K562 (cell line): ENCODE measurements around the gene NBR1. TPM values are rescaled to one million over a fixed set of nuclear protein-coding genes. Genes with fewer than 3 reads are reported as not detected.

Source experiments
- BRD9 ChIP-seq: fragments of 450-650 bp; IDR thresholded peaks from 2 replicates; pipeline ENCODE4 v1.6.1; 2018; ENCODE audit warnings: low read depth; ENCODE audit not compliant: partially characterized antibody
- ESRRB ChIP-seq: fragments of 250-450 bp; sonication (Bioruptor Pico); IDR thresholded peaks from 2 replicates; pipeline ENCODE4 v1.5.0; 2020; ENCODE audit warnings: mild to moderate bottlenecking, moderate library complexity, borderline replicate concordance
- FIP1L1 ChIP-seq: fragments of 200-400 bp; formaldehyde crosslinking; IDR thresholded peaks from 2 replicates; pipeline ENCODE4 v1.6.1; 2018; ENCODE audit warnings: mild to moderate bottlenecking, low read depth, low read length; ENCODE audit not compliant: poor library complexity, severe bottlenecking
- POLR2AphosphoS5 ChIP-seq: IDR thresholded peaks from 2 replicates; pipeline ENCODE4 v1.6.1; 2011; ENCODE audit warnings: mild to moderate bottlenecking, low read depth, low read length, moderate library complexity; ENCODE audit not compliant: control insufficient read depth, insufficient read depth
- TAL1 ChIP-seq: fragments of 450-650 bp; IDR thresholded peaks from 2 replicates; pipeline ENCODE4 v1.6.1; 2016; ENCODE audit warnings: mild to moderate bottlenecking
- ZNF444 ChIP-seq: fragments of 250-450 bp; sonication (Bioruptor Pico); IDR thresholded peaks from 2 replicates; pipeline ENCODE4 v1.4.0; 2020; ENCODE audit warnings: mild to moderate bottlenecking, moderate library complexity
- ZSCAN32 ChIP-seq: fragments of 450-650 bp; formaldehyde crosslinking; IDR thresholded peaks from 2 replicates; pipeline ENCODE4 v1.4.0; 2020; ENCODE audit warnings: mild to moderate bottlenecking, moderate library complexity
- polyA plus RNA-seq, 8 experiments: library from polyadenylated mRNA; depleted of rRNA in 4 of 8; stranded (reverse) in 5 of 8; unstranded in 3 of 8; fragments of >200 nt; fragmentation: Nextera tagmentation in 2 of 8; fragmentation: Illumina TruSeq in 1 of 8; extraction: Ambion mirVana in 2 of 8; extraction: Trizol in 1 of 8; gene quantifications; 2 replicates each; pipeline versions ENCODE4 v1.2.1 to v1.2.3, GENCODE V29; 2011 to 2014; ENCODE audit warnings: inconsistent platforms in 1 of 8, missing spikeins in 1 of 8
- total RNA-seq, 7 experiments: library from RNA; depleted of rRNA in 6 of 7; stranded (reverse); fragments of >200 nt in 6 of 7; fragmentation: Illumina TruSeq in 2 of 7; extraction: Trizol in 2 of 7; gene quantifications; 2 replicates each; pipeline versions ENCODE4 v1.2.1 to v1.2.3, GENCODE V29; 2011 to 2021; ENCODE audit warnings: low replicate concordance in 1 of 7
- TF ChIP-seq, protein P1 (sequence below): fragments of 200-600 bp; sonication (generic); IDR thresholded peaks from one replicate; pipeline ENCODE4 v1.6.1; 2012; ENCODE audit warnings: mild to moderate bottlenecking, low read depth, low read length, inconsistent platforms
- TF ChIP-seq, protein P2 (sequence below): fragments of 450-650 bp; IDR thresholded peaks from 2 replicates; pipeline ENCODE4 v1.6.1; 2016; ENCODE audit warnings: mild to moderate bottlenecking
- TF ChIP-seq, protein P3 (sequence below): fragments of 250-450 bp; sonication (Bioruptor Pico); IDR thresholded peaks from 2 replicates; pipeline ENCODE4 v1.4.0; 2020

The NBR1 gene
- total and polyA plus RNA-seq, 9 of the 15 experiments (the other 6 are each of a cell fraction or from before 2014, with no cell fraction given): 4.2 to 70.1 (median 39.9) TPM

DNA sequence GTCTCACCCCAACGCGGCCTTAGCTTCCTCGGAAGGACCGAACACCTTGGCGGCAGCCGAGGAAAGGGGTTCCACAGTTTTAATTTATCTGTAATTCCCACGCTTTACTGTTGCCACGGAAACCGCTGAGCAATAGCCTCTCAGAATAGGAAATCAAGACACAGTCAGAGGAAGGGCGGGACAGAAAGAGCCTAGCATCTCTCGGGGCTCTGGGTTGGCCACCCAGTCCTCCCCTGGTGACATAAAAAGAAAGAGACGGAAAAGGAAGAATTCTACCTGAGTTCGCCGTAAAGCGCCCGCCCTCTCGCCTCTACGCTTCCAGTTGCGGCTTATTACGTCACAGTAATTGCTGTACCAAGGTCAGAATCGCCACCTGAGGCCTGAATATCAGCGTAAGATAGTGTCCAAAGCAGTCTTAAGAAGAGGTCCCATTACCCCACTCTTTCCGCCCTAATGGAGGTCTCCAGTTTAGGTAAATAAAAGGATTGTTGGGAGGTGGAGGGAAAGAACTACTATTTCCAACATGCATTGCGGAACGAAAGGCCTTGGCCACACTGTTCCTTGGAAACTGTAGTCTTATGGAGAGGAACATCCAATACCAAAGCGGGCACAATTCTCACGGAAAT, 761 bp upstream of the NBR1 start (continued):
- TF ChIP-seq, protein P1, sequence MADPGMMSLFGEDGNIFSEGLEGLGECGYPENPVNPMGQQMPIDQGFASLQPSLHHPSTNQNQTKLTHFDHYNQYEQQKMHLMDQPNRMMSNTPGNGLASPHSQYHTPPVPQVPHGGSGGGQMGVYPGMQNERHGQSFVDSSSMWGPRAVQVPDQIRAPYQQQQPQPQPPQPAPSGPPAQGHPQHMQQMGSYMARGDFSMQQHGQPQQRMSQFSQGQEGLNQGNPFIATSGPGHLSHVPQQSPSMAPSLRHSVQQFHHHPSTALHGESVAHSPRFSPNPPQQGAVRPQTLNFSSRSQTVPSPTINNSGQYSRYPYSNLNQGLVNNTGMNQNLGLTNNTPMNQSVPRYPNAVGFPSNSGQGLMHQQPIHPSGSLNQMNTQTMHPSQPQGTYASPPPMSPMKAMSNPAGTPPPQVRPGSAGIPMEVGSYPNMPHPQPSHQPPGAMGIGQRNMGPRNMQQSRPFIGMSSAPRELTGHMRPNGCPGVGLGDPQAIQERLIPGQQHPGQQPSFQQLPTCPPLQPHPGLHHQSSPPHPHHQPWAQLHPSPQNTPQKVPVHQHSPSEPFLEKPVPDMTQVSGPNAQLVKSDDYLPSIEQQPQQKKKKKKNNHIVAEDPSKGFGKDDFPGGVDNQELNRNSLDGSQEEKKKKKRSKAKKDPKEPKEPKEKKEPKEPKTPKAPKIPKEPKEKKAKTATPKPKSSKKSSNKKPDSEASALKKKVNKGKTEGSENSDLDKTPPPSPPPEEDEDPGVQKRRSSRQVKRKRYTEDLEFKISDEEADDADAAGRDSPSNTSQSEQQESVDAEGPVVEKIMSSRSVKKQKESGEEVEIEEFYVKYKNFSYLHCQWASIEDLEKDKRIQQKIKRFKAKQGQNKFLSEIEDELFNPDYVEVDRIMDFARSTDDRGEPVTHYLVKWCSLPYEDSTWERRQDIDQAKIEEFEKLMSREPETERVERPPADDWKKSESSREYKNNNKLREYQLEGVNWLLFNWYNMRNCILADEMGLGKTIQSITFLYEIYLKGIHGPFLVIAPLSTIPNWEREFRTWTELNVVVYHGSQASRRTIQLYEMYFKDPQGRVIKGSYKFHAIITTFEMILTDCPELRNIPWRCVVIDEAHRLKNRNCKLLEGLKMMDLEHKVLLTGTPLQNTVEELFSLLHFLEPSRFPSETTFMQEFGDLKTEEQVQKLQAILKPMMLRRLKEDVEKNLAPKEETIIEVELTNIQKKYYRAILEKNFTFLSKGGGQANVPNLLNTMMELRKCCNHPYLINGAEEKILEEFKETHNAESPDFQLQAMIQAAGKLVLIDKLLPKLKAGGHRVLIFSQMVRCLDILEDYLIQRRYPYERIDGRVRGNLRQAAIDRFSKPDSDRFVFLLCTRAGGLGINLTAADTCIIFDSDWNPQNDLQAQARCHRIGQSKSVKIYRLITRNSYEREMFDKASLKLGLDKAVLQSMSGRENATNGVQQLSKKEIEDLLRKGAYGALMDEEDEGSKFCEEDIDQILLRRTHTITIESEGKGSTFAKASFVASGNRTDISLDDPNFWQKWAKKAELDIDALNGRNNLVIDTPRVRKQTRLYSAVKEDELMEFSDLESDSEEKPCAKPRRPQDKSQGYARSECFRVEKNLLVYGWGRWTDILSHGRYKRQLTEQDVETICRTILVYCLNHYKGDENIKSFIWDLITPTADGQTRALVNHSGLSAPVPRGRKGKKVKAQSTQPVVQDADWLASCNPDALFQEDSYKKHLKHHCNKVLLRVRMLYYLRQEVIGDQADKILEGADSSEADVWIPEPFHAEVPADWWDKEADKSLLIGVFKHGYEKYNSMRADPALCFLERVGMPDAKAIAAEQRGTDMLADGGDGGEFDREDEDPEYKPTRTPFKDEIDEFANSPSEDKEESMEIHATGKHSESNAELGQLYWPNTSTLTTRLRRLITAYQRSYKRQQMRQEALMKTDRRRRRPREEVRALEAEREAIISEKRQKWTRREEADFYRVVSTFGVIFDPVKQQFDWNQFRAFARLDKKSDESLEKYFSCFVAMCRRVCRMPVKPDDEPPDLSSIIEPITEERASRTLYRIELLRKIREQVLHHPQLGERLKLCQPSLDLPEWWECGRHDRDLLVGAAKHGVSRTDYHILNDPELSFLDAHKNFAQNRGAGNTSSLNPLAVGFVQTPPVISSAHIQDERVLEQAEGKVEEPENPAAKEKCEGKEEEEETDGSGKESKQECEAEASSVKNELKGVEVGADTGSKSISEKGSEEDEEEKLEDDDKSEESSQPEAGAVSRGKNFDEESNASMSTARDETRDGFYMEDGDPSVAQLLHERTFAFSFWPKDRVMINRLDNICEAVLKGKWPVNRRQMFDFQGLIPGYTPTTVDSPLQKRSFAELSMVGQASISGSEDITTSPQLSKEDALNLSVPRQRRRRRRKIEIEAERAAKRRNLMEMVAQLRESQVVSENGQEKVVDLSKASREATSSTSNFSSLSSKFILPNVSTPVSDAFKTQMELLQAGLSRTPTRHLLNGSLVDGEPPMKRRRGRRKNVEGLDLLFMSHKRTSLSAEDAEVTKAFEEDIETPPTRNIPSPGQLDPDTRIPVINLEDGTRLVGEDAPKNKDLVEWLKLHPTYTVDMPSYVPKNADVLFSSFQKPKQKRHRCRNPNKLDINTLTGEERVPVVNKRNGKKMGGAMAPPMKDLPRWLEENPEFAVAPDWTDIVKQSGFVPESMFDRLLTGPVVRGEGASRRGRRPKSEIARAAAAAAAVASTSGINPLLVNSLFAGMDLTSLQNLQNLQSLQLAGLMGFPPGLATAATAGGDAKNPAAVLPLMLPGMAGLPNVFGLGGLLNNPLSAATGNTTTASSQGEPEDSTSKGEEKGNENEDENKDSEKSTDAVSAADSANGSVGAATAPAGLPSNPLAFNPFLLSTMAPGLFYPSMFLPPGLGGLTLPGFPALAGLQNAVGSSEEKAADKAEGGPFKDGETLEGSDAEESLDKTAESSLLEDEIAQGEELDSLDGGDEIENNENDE: no peak
- TF ChIP-seq BRD9: peak; percentile 70
- no peak for TF ChIP-seq TAL1
- TF ChIP-seq ZNF444 (CRISPR knock-in tag): no peak
- TF ChIP-seq, protein P2, sequence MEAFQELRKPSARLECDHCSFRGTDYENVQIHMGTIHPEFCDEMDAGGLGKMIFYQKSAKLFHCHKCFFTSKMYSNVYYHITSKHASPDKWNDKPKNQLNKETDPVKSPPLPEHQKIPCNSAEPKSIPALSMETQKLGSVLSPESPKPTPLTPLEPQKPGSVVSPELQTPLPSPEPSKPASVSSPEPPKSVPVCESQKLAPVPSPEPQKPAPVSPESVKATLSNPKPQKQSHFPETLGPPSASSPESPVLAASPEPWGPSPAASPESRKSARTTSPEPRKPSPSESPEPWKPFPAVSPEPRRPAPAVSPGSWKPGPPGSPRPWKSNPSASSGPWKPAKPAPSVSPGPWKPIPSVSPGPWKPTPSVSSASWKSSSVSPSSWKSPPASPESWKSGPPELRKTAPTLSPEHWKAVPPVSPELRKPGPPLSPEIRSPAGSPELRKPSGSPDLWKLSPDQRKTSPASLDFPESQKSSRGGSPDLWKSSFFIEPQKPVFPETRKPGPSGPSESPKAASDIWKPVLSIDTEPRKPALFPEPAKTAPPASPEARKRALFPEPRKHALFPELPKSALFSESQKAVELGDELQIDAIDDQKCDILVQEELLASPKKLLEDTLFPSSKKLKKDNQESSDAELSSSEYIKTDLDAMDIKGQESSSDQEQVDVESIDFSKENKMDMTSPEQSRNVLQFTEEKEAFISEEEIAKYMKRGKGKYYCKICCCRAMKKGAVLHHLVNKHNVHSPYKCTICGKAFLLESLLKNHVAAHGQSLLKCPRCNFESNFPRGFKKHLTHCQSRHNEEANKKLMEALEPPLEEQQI: 0 out of 2 replicates have a peak, but pooled peaks have one; percentile 50
- no peak for TF ChIP-seq ZSCAN32 (CRISPR knock-in tag)
- peak; percentile 87 for TF ChIP-seq POLR2AphosphoS5
- no peak for TF ChIP-seq FIP1L1
- TF ChIP-seq ESRRB: no peak
- TF ChIP-seq, protein P3, sequence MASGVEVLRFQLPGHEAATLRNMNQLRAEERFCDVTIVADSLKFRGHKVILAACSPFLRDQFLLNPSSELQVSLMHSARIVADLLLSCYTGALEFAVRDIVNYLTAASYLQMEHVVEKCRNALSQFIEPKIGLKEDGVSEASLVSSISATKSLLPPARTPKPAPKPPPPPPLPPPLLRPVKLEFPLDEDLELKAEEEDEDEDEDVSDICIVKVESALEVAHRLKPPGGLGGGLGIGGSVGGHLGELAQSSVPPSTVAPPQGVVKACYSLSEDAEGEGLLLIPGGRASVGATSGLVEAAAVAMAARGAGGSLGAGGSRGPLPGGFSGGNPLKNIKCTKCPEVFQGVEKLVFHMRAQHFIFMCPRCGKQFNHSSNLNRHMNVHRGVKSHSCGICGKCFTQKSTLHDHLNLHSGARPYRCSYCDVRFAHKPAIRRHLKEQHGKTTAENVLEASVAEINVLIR (CRISPR knock-in tag): peak; percentile 91
